ENCODE results near the gene HDLBP. TPM values are rescaled to one million over a fixed set of nuclear protein-coding genes. Genes with fewer than 3 reads are reported as not detected.
A peak's percentile ranks its signal among the peaks of the same experiment; 100 is the strongest.

The HDLBP gene
- polyA plus RNA-seq, 3 donors: 341 to 386 (median 376) TPM

GRCh38 chr2:241225983-241226382, 89.5 kb downstream of the HDLBP start:
- no peak for DNase-seq (ENCODE audit: extremely low read depth in 1 of 11, low read depth in 9 of 11, low spot score in 4 of 11)

- DNase-seq (ENCODE audit: extremely low read depth in 1 of 11, low read depth in 9 of 11, low spot score in 4 of 11): no peak
These were observed 89.9 kb downstream of the HDLBP start for GRCh38 chr2:241225545-241225944.

- no peak for DNase-seq (ENCODE audit: extremely low read depth in 1 of 11, low read depth in 9 of 11, low spot score in 4 of 11)
These were observed 90.5 kb downstream of the HDLBP start for GRCh38 chr2:241224851-241225438.

GRCh38 chr2:241224018-241224850, 91.2 kb downstream of the HDLBP start:
- no peak for DNase-seq (ENCODE audit: extremely low read depth in 1 of 11, low read depth in 9 of 11, low spot score in 4 of 11)

- DNase-seq (ENCODE audit: extremely low read depth in 1 of 11, low read depth in 9 of 11, low spot score in 4 of 11): no peak
These were observed 92.1 kb downstream of the HDLBP start for GRCh38 chr2:241223211-241224017.

- no peak for DNase-seq (ENCODE audit: extremely low read depth in 1 of 11, low read depth in 9 of 11, low spot score in 4 of 11)
These were observed 95.6 kb downstream of the HDLBP start for GRCh38 chr2:241219856-241220356.

- DNase-seq (ENCODE audit: extremely low read depth in 1 of 11, low read depth in 9 of 11, low spot score in 4 of 11): no peak
These were observed 96.5 kb downstream of the HDLBP start for GRCh38 chr2:241219030-241219382.

GRCh38 chr2:241218131-241219029, 97.1 kb downstream of the HDLBP start:
- no peak for DNase-seq (ENCODE audit: extremely low read depth in 1 of 11, low read depth in 9 of 11, low spot score in 4 of 11)

- peak in 9 of 11 donors; percentile 39 to 74 (median 57) for DNase-seq (ENCODE audit: extremely low read depth in 1 of 11, low read depth in 9 of 11, low spot score in 4 of 11)
These were observed 98.0 kb downstream of the HDLBP start for GRCh38 chr2:241217320-241218031.

GRCh38 chr2:241216211-241216761, 99.2 kb downstream of the HDLBP start:
- no peak for DNase-seq (ENCODE audit: extremely low read depth in 1 of 11, low read depth in 9 of 11, low spot score in 4 of 11)

GRCh38 chr2:241215421-241215820, 100.1 kb downstream of the HDLBP start:
- no peak for DNase-seq (ENCODE audit: extremely low read depth in 1 of 11, low read depth in 9 of 11, low spot score in 4 of 11)

- DNase-seq (ENCODE audit: extremely low read depth in 1 of 11, low read depth in 9 of 11, low spot score in 4 of 11): no peak
These were observed 100.7 kb downstream of the HDLBP start for GRCh38 chr2:241214766-241215165.

- DNase-seq (ENCODE audit: extremely low read depth in 1 of 11, low read depth in 9 of 11, low spot score in 4 of 11): no peak
These were observed 101.3 kb downstream of the HDLBP start for GRCh38 chr2:241214209-241214608.

GRCh38 chr2:241213567-241213966, 101.9 kb downstream of the HDLBP start:
- DNase-seq (ENCODE audit: extremely low read depth in 1 of 11, low read depth in 9 of 11, low spot score in 4 of 11): no peak

- DNase-seq (ENCODE audit: extremely low read depth in 1 of 11, low read depth in 9 of 11, low spot score in 4 of 11): no peak
These were observed 102.4 kb downstream of the HDLBP start for GRCh38 chr2:241213041-241213440.

GRCh38 chr2:241211276-241211675, 104.2 kb downstream of the HDLBP start:
- DNase-seq (ENCODE audit: extremely low read depth in 1 of 11, low read depth in 9 of 11, low spot score in 4 of 11): no peak

- no peak for DNase-seq (ENCODE audit: extremely low read depth in 1 of 11, low read depth in 9 of 11, low spot score in 4 of 11)
These were observed 106.2 kb downstream of the HDLBP start for GRCh38 chr2:241209271-241209670.

- DNase-seq (ENCODE audit: extremely low read depth in 1 of 11, low read depth in 9 of 11, low spot score in 4 of 11): no peak
These were observed 107.4 kb downstream of the HDLBP start for GRCh38 chr2:241208058-241208457.
